Superior temporal gyrus (tissue), 1 donor: ENCODE measurements around the gene EDN2.

Source experiments
- DNase-seq: peaks from one replicate; pipeline ENCODE4 v3.0.0-alpha.2; 2016; ENCODE audit errors: extremely low spot score

Gene EDN2

DNA sequence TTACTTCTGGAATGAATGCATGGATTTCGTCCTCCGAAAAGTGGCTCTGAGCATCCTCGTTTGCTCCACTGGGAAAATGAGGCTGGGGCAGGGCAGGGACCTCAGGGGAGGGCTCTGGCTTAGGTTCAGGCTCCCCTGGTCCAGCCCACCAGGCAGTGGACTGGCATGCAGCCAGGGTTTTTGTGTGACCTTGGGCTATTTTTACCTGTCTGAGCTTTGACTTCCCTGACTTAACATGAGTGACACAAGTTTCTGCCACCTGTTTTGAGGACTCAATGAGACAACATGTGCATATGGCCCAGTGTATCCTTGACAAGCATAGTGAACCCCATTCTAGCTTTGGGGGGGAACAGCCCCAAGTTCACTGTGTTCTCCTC is 32.6 kb upstream of the EDN2 start:
- no peak for DNase-seq

GRCh38 chr1:41516168-41517061 is 31.9 kb upstream of the EDN2 start:
- DNase-seq: peak; percentile 93

DNA sequence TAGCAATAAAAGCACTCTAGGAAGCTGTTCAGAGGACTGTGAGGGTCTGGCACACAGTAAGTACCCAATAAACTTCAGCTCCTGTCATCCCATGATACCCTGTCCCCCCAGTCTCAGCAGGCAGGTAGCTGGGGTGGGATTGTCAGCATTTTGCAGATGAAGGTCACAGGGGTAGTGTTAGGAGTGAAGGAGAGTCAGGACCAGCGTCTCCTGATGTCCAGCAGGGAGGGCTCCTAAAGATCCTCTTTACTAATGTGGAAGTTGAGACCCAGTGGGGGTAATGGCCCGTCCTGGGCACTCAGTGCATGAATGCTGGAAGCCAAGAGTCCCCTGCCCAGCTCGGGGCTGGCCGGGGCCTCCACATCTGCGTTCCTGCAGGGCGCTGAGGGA is 31.3 kb upstream of the EDN2 start:
- DNase-seq: no peak

GRCh38 chr1:41515131-41515678 is 30.7 kb upstream of the EDN2 start:
- peak; percentile 85 for DNase-seq

GRCh38 chr1:41514381-41514780 is 29.9 kb upstream of the EDN2 start:
- peak; percentile 5 for DNase-seq

DNA sequence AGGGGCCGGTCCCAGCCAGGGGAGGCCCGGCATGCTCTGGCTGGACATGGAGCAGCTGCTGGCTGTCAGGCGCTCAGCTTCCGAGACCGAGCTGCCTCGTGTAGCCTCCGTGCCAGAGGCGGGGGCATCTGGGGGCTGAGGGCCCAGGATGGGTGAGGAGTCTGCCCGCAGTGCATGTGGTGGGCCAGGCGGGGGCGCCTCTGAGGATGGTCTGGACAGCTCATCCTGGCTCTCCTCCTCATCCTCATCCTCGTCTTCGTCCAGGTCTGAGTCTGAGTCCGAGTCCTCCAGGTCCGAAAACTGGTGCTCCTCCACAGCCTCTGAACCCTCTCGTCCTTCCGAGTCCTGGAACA is 28.9 kb upstream of the EDN2 start:
- no peak for DNase-seq

DNA sequence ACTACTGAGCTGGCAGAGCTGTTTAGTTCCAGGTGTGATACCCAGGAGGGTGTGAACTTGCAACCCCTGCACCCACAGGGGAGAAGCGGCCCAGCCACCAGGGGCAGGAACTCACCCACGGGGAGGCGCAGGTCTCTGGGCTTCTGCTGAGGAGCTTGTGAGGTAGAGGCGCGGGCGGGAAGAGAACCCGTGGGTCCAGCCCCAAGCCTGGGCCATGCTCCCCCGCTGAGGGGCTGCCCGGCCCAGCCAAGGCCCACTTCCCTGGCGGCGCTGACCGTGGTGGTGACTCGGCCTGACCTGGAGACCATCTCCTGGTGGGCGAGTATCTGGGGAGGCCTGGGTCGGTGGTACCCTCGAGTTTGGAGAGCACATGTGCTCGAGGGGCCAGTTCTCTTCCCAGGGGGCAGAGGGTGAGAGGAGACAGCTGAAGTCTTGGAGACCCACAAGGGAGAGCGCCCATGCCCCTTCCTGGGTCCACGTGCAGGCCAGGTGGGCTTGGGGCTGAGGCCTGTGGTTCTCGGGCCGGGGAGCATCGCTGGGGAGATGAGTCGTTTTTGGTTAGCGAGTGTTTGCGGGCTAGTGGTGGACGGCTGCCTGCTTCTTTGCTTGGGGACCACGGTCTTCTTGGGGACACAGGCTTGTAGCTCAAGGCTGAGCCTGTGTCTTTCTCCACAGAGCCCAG is 28.4 kb upstream of the EDN2 start:
- DNase-seq: no peak

GRCh38 chr1:41511239-41511540 is 26.7 kb upstream of the EDN2 start:
- no peak for DNase-seq

DNA sequence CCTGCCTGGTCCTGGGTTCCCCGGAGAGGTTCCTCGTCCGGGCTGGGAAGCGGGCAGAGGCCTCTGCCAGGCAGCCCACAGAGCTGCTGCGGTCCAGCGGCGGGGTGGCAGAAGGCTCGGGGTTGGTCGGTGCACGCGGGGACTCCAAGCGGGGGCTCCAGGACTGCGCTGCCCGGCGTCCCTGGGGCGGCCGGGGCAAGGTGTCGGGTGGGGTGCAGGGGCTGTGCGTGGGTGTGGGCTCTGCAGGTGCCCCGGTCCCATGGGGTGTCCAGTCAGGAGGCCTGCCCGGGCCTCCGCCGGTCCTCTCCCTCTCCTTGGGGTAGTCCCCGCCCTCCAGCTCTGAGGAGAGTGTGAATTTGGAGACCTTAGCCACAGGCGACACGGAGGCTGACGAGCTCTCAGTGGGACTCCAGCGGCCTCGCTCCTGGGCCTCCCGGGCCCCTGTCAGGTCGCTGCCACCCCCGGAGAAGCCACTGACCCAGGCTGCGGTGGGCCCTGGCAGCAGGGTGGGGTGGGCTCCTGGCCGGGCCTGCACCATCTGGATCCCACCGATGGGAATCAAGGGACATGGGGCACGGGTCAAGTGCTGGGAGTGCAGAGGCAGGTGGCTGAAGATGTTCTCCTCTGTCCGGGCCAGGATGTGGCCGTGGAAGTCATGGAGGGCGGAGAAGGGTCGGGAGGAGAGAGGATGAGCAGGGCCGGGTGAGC is 26.2 kb upstream of the EDN2 start:
- DNase-seq: no peak

- no peak for DNase-seq
Measured at GRCh38 chr1:41509270-41509671, 24.8 kb upstream of the EDN2 start.

GRCh38 chr1:41508290-41508689 is 23.8 kb upstream of the EDN2 start:
- no peak for DNase-seq

DNA sequence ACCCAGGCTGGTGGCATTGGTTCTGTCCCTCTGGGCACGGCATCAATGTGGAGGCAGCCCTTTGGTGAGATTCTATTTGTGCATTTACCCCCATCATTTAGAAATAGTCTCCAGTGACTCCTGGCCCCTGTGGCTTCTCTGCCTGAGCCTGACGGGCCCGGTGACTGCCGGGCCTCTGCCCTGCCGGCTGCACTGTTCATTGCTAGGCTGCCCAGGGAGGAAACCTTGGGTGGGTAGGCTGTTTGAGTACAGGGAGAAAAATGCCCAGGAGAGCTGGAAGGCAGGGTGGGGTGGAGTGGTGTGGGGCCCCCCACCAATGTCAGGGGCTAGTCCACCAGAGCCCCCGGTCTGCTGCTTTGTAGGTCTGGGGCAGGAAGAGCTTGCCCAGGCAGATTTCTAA is 23.4 kb upstream of the EDN2 start:
- no peak for DNase-seq

DNA sequence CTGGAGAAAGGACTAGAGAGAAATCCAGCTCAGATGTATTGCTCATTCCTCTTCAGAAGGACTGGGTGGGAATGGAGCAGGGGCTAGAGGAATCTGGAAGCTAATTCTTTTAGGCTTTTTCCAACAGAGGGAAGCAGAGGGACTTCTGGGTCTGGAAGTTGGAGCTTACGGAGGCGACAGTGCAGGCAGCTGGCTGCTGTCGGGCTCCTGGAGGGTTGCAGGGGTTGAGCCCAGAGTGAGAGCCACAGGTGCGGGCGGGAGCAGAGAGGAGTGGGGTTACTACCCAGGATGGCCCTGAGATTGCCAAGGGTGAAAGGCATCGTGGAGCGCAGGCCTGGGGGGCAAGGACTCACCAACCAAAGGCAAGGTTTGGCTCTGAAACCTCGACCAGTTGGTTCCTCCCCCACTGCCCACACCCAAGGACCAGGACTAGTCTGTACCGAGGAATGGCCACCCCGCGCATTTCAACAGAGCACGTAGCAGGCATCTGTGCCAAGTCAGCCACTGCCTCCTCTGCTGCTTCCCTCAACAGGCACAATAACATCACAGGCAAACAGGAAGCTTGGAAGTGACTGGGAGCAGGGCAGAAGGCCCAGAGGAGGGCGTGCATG is 22.7 kb upstream of the EDN2 start:
- no peak for DNase-seq

DNA sequence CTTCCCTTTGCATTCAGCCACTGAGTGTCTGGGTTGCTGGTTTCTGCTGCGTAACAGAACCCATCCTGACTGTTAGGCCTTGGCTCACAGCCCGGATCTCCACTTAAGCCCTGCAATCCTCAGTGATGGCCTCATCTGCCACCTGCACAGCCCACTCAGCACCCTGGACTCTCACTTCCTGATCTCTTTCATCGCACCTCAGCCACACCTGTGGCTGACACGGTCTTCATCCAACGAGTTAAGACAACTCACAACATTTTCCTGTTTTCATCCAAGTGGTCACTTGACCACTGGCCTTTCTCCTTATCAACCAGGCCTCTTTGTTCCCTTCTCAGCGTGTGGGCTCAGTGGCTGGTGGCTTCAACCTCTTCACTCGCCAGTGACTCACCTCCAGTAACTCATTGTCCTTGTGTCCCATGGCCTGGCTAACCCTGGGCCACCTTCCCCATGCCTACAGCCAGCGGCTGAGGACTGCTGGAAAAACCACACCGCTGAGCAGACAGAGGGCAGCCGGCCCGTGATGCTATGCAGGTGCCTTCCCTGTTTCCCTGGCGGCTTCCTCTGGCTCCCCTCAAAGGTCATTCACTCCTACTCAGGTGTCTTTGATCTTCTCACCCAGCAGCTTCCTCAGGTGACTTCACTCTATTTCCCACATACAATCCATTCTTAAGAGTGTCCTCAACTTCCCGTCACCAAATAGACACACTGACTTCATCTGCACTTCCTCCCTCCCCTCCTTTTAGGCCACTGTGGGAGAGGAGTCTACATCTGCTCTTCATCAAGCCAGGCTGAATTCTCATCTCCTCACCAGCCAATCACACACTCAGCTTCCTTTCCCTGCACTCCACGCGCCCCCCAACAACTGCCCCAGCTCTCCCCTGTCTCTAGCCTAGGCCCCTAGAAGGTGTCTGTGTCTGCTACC is 19.9 kb upstream of the EDN2 start:
- no peak for DNase-seq

GRCh38 chr1:41503538-41504113 is 19.1 kb upstream of the EDN2 start:
- no peak for DNase-seq

- DNase-seq: no peak
Measured at GRCh38 chr1:41502912-41503311, 18.4 kb upstream of the EDN2 start.

- DNase-seq: no peak
Measured at GRCh38 chr1:41501581-41501980, 17.1 kb upstream of the EDN2 start.

DNA sequence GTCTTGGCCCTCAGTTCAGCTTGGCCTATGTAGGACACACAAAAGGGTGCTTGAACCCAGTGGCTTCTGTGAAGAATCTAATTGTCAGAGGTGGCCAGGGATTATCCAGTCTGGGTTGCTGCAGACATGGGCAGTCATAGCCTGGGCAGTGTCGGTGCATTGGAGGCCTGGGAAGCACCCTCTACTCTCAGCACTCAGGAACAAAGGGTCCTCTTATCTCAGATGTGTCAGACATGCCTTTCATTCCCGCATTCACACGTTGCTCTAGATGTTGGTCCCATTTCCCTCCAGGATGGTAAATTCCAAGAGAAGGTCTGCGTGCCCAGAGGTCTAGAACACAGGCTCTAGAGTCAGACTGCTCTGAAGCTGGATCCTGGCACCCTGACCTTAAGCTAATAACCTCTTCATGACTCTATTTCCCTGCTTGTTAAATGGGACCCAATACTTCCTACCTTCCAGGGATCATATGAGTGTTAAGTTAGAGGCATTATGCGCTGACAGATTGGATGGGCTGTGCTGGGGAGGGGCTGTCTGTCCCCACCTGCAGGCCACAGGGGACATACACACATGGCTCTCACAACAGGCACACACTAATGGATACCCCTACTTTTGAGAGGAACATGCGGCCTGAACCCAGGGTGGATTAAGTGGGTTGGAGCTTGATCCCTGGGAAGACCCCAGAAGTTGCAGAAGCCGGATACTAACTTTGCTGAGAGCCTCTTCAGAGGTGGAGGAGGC is 16.5 kb upstream of the EDN2 start:
- no peak for DNase-seq

DNA sequence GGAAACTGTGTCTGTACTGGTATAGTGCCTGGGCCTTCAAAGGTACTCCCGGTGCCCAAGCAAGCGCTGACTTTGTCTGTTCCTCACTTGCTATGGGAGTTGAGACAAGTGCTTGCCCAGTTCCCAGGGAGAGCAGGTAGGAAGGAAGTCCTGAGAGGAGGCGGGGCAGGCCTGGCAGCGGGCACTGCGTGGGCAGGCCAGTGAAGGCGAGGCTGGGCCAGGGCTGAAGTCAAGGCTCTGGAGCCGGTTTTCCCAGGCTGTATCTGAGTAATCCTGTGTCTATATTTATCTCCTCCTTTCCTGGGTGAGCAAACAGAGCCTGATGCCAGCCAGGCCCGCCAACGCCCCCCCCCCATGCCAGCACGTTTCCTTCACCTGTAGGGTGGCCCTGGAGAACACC is 15.9 kb upstream of the EDN2 start:
- DNase-seq: no peak

DNA sequence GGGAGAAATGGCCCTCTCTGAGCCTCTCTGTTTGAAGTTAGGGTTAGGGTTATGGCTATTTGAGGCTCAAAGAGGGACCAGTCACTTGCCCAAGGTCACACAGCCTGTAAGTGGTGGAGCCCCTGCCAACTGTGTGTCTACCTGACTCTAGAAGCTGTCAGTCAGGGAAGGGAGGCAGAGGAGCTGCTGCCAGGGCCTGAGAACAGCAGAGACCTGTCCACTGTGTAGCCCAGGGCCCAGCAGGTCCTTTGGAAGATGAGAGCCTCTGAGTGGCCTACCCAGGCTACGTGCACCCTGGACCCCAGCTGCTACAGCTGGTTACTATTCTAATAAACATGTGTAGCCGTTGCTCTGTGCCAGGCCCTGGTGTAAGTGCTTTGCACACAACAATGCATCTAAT is 15.1 kb upstream of the EDN2 start:
- no peak for DNase-seq
